ENCODE measurements around the gene AGRP. TPM values are rescaled to one million over a fixed set of nuclear protein-coding genes. Genes with fewer than 3 reads are reported as not detected.

The AGRP gene
- polyA plus RNA-seq, 1 donor (not counting 4 experiments of a cell fraction or from before 2014, with no cell fraction given), result not detected

- no peak for TF ChIP-seq EZH2 (IDR thresholded peaks at IDR 0.05; ENCODE audit: low read length)
- TF ChIP-seq, protein P1, sequence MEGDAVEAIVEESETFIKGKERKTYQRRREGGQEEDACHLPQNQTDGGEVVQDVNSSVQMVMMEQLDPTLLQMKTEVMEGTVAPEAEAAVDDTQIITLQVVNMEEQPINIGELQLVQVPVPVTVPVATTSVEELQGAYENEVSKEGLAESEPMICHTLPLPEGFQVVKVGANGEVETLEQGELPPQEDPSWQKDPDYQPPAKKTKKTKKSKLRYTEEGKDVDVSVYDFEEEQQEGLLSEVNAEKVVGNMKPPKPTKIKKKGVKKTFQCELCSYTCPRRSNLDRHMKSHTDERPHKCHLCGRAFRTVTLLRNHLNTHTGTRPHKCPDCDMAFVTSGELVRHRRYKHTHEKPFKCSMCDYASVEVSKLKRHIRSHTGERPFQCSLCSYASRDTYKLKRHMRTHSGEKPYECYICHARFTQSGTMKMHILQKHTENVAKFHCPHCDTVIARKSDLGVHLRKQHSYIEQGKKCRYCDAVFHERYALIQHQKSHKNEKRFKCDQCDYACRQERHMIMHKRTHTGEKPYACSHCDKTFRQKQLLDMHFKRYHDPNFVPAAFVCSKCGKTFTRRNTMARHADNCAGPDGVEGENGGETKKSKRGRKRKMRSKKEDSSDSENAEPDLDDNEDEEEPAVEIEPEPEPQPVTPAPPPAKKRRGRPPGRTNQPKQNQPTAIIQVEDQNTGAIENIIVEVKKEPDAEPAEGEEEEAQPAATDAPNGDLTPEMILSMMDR (optimal IDR thresholded peaks at IDR 0.05 in 1 of 3, IDR thresholded peaks at IDR 0.05 in 1 of 3, conservative IDR thresholded peaks at IDR 0.05 in 1 of 3; ENCODE audit: extremely low read depth in 1 of 3, insufficient read depth in 2 of 3, low read length in 3 of 3), result no peak
- Histone ChIP-seq H3K4me3 (ENCODE audit: control insufficient read depth in 2 of 3, extremely low read depth in 1 of 3, insufficient read depth in 2 of 3, low read depth in 1 of 3, low read length in 3 of 3) (no peak overlapping the region), H3K4me2 (ENCODE audit: control insufficient read depth, extremely low read depth, insufficient read depth, low read depth, low read length) (no peak overlapping the region), H3K9me3 (ENCODE audit: control insufficient read depth, low read depth, low read length) (no peaks in the 10 kb centered on the region), H3K36me3 (ENCODE audit: control insufficient read depth in 2 of 2, extremely low read depth in 1 of 2, insufficient read depth in 2 of 2, low read length in 2 of 2) (peaks cover 7 to 23% of the 10 kb centered on the region in 2 experiments), H4K20me1 (ENCODE audit: control insufficient read depth, extremely low read depth, insufficient read depth, low read length) (peaks cover 3% of the 10 kb centered on the region), H3K79me2 (ENCODE audit: control insufficient read depth, insufficient read depth, low read length) (no peaks in the 10 kb centered on the region), H2AFZ (ENCODE audit: control insufficient read depth, low read length) (no peak overlapping the region), H3K4me1 (ENCODE audit: control insufficient read depth, extremely low read depth, insufficient read depth, low read length) (no peaks in the 10 kb centered on the region), H3K27ac (ENCODE audit: control insufficient read depth, insufficient read depth, low read length) (no peak overlapping the region), H3K9me1 (ENCODE audit: control insufficient read depth, extremely low read depth, insufficient read depth, low read length) (no peaks in the 10 kb centered on the region), H3K9ac (ENCODE audit: control insufficient read depth, extremely low read depth, insufficient read depth, low read length) (no peak overlapping the region), H3K27me3 (ENCODE audit: control insufficient read depth, extremely low read depth, insufficient read depth, low read length) (no peaks in the 10 kb centered on the region)
- DNase-seq (ENCODE audit: low read depth, low spot score) (no peak), FAIRE-seq (no peak)
- dilution Hi-C loops (cut with MboI; ENCODE audit: extremely low pct_ligation_motif_present, low sequenced_read_pairs), result no loop called here
These were observed 45.8 kb downstream of the AGRP start for GRCh38 chr16:67437513-67437912.

GRCh38 chr16:67436640-67437193, 46.6 kb downstream of the AGRP start:
- H3K36me3 ChIP-seq (ENCODE audit: control insufficient read depth in 2 of 2, extremely low read depth in 1 of 2, insufficient read depth in 2 of 2, low read length in 2 of 2), result peaks cover 5 to 19% of the 10 kb centered on the region in 2 experiments
- peaks cover 3% of the 10 kb centered on the region for H4K20me1 ChIP-seq (ENCODE audit: control insufficient read depth, extremely low read depth, insufficient read depth, low read length)
- H3K4me2 ChIP-seq (ENCODE audit: control insufficient read depth, extremely low read depth, insufficient read depth, low read depth, low read length), result no peak overlapping the region
- H3K9me1 ChIP-seq (ENCODE audit: control insufficient read depth, extremely low read depth, insufficient read depth, low read length), result no peaks in the 10 kb centered on the region
- H3K9ac ChIP-seq (ENCODE audit: control insufficient read depth, extremely low read depth, insufficient read depth, low read length), result no peak overlapping the region
- H3K9me3 ChIP-seq (ENCODE audit: control insufficient read depth, low read depth, low read length), result no peaks in the 10 kb centered on the region
- H3K27ac ChIP-seq (ENCODE audit: control insufficient read depth, insufficient read depth, low read length), result no peak overlapping the region
- no peak overlapping the region for H3K4me3 ChIP-seq (ENCODE audit: control insufficient read depth in 2 of 3, extremely low read depth in 1 of 3, insufficient read depth in 2 of 3, low read depth in 1 of 3, low read length in 3 of 3)
- FAIRE-seq, result no peak
- H2AFZ ChIP-seq (ENCODE audit: control insufficient read depth, low read length), result no peak overlapping the region
- dilution Hi-C loops (cut with MboI; ENCODE audit: extremely low pct_ligation_motif_present, low sequenced_read_pairs), result no loop called here
- H3K27me3 ChIP-seq (ENCODE audit: control insufficient read depth, extremely low read depth, insufficient read depth, low read length), result peaks cover 2% of the 10 kb centered on the region
- TF ChIP-seq EZH2 (IDR thresholded peaks at IDR 0.05; ENCODE audit: low read length), result no peak
- TF ChIP-seq, protein P1 (optimal IDR thresholded peaks at IDR 0.05 in 1 of 3, IDR thresholded peaks at IDR 0.05 in 1 of 3, conservative IDR thresholded peaks at IDR 0.05 in 1 of 3; ENCODE audit: extremely low read depth in 1 of 3, insufficient read depth in 2 of 3, low read length in 3 of 3), result no peak
- H3K4me1 ChIP-seq (ENCODE audit: control insufficient read depth, extremely low read depth, insufficient read depth, low read length), result peaks cover under 1% of the 10 kb centered on the region
- no peak for DNase-seq (ENCODE audit: low read depth, low spot score)
- no peaks in the 10 kb centered on the region for H3K79me2 ChIP-seq (ENCODE audit: control insufficient read depth, insufficient read depth, low read length)

All from keratinocyte (primary cell).